SK-N-SH treated with all-trans-retinoic acid at 6 μM for 48 hours (cell line): ENCODE data around the gene ARHGAP10.
A peak's percentile ranks its signal among the peaks of the same experiment; 100 is the strongest.

Experiments used
- ATAC-seq: fragments of 200-7000 bp; cut with Tn5 transposase; 3 replicates; pipeline ENCODE4 v1.9.1; 2020; ENCODE audit warnings: mild to moderate bottlenecking, moderate library complexity
- BACH2 ChIP-seq: fragments of 250-450 bp; sonication (Bioruptor Pico); IDR thresholded peaks from 2 replicates; pipeline ENCODE4 v1.9.0; 2021; ENCODE audit warnings: mild to moderate bottlenecking, borderline replicate concordance
- CSDC2 ChIP-seq: fragments of 250-450 bp; sonication (Bioruptor Pico); IDR thresholded peaks from 2 replicates; pipeline ENCODE4 v1.5.0; 2020; ENCODE audit warnings: mild to moderate bottlenecking, moderate library complexity
- CSRNP3 ChIP-seq: fragments of 250-450 bp; sonication (Bioruptor Pico); IDR thresholded peaks from 2 replicates; pipeline ENCODE4 v1.5.1; 2021; ENCODE audit warnings: mild to moderate bottlenecking, moderate library complexity
- GLIS3 ChIP-seq: fragments of 250-450 bp; sonication (Bioruptor Pico); IDR thresholded peaks from 2 replicates; pipeline ENCODE4 v1.5.0; 2020; ENCODE audit warnings: mild to moderate bottlenecking, moderate library complexity
- ISL1 ChIP-seq: fragments of 250-450 bp; sonication (Bioruptor Pico); IDR thresholded peaks from 2 replicates; pipeline ENCODE4 v2.1.2; 2022; ENCODE audit warnings: mild to moderate bottlenecking, moderate library complexity
- OSR1 ChIP-seq: fragments of 250-450 bp; sonication (Bioruptor Pico); IDR thresholded peaks from 2 replicates; pipeline ENCODE4 v1.8.0; 2022; ENCODE audit warnings: moderate library complexity, mild to moderate bottlenecking, inconsistent platforms
- PATZ1 ChIP-seq: fragments of 250-450 bp; sonication (Bioruptor Pico); IDR thresholded peaks from 2 replicates; pipeline ENCODE4 v1.8.0; 2020; ENCODE audit warnings: mild to moderate bottlenecking, moderate library complexity, borderline replicate concordance
- PPARA ChIP-seq: fragments of 250-450 bp; sonication (Bioruptor Pico); IDR thresholded peaks from 2 replicates; pipeline ENCODE4 v1.5.0; 2020; ENCODE audit warnings: mild to moderate bottlenecking, borderline replicate concordance
- RARB ChIP-seq: fragments of 250-450 bp; sonication (Bioruptor Pico); IDR thresholded peaks from 2 replicates; pipeline ENCODE4 v1.8.0; 2021; ENCODE audit warnings: mild to moderate bottlenecking, moderate library complexity
- SNAI2 ChIP-seq: fragments of 250-450 bp; sonication (Bioruptor Pico); IDR thresholded peaks from 2 replicates; pipeline ENCODE4 v1.5.0; 2020; ENCODE audit warnings: mild to moderate bottlenecking, moderate library complexity
- TCF4 ChIP-seq: fragments of 250-450 bp; sonication (Bioruptor Pico); IDR thresholded peaks from 2 replicates; pipeline ENCODE4 v1.8.0; 2021; ENCODE audit warnings: mild to moderate bottlenecking, moderate library complexity, borderline replicate concordance
- TOX ChIP-seq: fragments of 250-450 bp; sonication (Bioruptor Pico); IDR thresholded peaks from 2 replicates; pipeline ENCODE4 v1.8.0; 2021; ENCODE audit warnings: mild to moderate bottlenecking, moderate library complexity, borderline replicate concordance
- TSHZ2 ChIP-seq: fragments of 250-450 bp; sonication (Bioruptor Pico); IDR thresholded peaks from 2 replicates; pipeline ENCODE4 v1.5.0; 2020; ENCODE audit warnings: mild to moderate bottlenecking, moderate library complexity
- ZC3H10 ChIP-seq: fragments of 250-450 bp; sonication (Bioruptor Pico); IDR thresholded peaks from 2 replicates; pipeline ENCODE4 v1.5.1; 2021; ENCODE audit warnings: mild to moderate bottlenecking, moderate library complexity
- ZFP3 ChIP-seq: fragments of 250-450 bp; sonication (Bioruptor Pico); IDR thresholded peaks from 2 replicates; pipeline ENCODE4 v1.5.0; 2020; ENCODE audit warnings: mild to moderate bottlenecking, moderate library complexity
- ZFP30 ChIP-seq: fragments of 450-650 bp; formaldehyde crosslinking; IDR thresholded peaks from 2 replicates; pipeline ENCODE4 v1.5.0; 2022; ENCODE audit warnings: mild to moderate bottlenecking, moderate library complexity
- ZNF565 ChIP-seq: fragments of 450-650 bp; formaldehyde crosslinking; conservative IDR thresholded peaks from 2 replicates; pipeline ENCODE4 v1.5.0; 2020; ENCODE audit warnings: low read depth, mild to moderate bottlenecking, moderate library complexity
- ZNF70 ChIP-seq: fragments of 450-650 bp; formaldehyde crosslinking; IDR thresholded peaks from 2 replicates; pipeline ENCODE4 v1.5.0; 2020; ENCODE audit warnings: mild to moderate bottlenecking, moderate library complexity
- ZNF8 ChIP-seq: fragments of 450-650 bp; formaldehyde crosslinking; IDR thresholded peaks from 2 replicates; pipeline ENCODE4 v1.5.0; 2020; ENCODE audit warnings: mild to moderate bottlenecking, moderate library complexity

The ARHGAP10 gene

GRCh38 chr4:147975325-147975724, 243.4 kb downstream of the ARHGAP10 start:
- no peak for TF ChIP-seq ZNF70
- no peak for TF ChIP-seq CSRNP3 (CRISPR knock-in tag)
- no peak for TF ChIP-seq PPARA (CRISPR knock-in tag)
- TF ChIP-seq TSHZ2 (CRISPR knock-in tag), result no peak
- TF ChIP-seq OSR1 (CRISPR knock-in tag), result no peak
- no peak for TF ChIP-seq ISL1
- no peak for TF ChIP-seq PATZ1 (CRISPR knock-in tag)
- TF ChIP-seq SNAI2 (CRISPR knock-in tag), result no peak
- no peak for ATAC-seq

DNA sequence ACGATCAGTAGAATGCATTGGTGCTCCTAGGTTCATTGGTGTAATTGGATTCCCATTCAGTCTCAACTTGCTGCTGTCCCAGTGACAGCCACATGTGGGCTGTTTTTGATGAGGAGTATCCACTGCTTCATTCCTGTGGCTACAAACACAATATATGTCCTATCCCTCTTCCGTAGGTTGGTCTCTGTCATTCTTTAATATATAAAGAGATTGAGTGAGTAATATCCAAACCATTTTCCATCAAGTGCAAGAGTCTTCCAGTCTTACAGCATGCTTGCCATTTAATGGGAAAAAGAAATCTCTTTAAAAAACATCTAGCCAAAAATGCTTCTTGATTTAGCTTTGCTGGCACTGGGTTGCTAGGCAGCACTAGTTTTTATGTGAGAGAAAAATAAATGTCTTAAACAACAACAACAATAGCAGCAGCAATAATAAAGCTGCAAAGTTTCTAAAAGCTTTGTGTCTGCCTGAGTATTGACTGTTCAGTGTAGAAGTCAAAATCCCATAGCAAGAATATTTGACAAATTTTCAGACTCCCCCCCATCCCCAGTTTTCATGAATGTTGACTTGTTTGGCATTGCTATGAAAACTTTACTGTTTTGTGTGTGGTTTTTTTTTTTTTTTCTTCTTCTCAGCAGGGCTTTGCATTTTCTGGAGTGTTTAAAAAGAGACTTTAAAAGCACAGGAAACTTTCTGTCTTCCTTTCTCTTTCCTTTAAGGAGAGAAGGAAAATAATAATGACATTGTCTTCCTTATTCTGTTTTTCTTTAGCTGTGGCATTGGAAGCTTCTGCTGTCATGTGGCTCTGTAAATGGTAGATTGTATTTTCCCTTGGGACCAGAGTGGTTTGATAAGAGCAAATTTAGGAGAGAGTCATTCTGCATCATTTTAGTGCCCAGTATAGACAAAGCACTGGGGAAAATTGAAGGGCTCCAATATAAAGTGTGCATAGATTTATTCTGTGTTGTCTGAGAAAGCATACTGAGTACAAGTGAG, 244.3 kb downstream of the ARHGAP10 start:
- TF ChIP-seq ZNF565 (CRISPR knock-in tag) (no peak), ZFP3 (CRISPR knock-in tag) (no peak), ZC3H10 (CRISPR knock-in tag) (no peak), PATZ1 (CRISPR knock-in tag) (no peak), CSRNP3 (CRISPR knock-in tag) (no peak), OSR1 (CRISPR knock-in tag) (no peak), BACH2 (no peak), TOX (CRISPR knock-in tag) (no peak), PPARA (CRISPR knock-in tag) (no peak), SNAI2 (CRISPR knock-in tag) (no peak), CSDC2 (CRISPR knock-in tag) (no peak), ZFP30 (CRISPR knock-in tag) (no peak), ISL1 (no peak), TCF4 (CRISPR knock-in tag) (no peak)
- peak; percentile 47; the same call in 2 of the 3 replicates for ATAC-seq

DNA sequence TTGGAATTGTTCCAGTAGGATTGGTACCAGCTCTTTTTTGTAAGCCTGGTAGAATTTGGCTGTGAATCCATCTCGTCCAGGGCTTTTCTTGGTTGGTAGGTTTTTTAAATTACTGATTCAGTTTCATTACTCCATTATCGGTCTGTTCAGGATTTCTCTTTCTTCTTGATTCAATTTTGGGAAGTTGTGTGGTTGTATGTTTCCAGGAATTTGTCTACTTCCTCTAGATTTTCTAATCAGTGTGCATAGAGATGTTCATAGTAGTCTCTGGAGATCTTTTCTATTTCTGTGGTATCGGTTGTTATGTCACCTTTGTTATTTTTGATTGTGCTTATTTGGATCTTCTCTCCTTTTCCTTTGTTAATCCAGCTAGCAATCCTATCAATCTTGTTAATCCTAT, 248.7 kb downstream of the ARHGAP10 start:
- ATAC-seq, result no peak
- TF ChIP-seq ZFP30 (CRISPR knock-in tag), result no peak
- TF ChIP-seq PPARA (CRISPR knock-in tag), result no peak
- no peak for TF ChIP-seq GLIS3 (CRISPR knock-in tag)
- no peak for TF ChIP-seq RARB
- TF ChIP-seq CSRNP3 (CRISPR knock-in tag), result no peak
- no peak for TF ChIP-seq ZNF565 (CRISPR knock-in tag)
- TF ChIP-seq ZNF8 (CRISPR knock-in tag), result no peak
- TF ChIP-seq ISL1, result no peak
- TF ChIP-seq CSDC2 (CRISPR knock-in tag), result no peak
- TF ChIP-seq PATZ1 (CRISPR knock-in tag), result no peak
